K562 (cell line): ENCODE data around the gene DYNLT2B. TPM values are rescaled to one million over a fixed set of nuclear protein-coding genes. Genes with fewer than 3 reads are reported as not detected.

Experiments used
- ATAC-seq: fragments of 200-7000 bp; cut with Tn5 transposase; 3 replicates; pipeline ENCODE4 v1.9.1; 2020; ENCODE audit warnings: moderate library complexity
- BruUV-seq: library from RNA; stranded (reverse); fragments of 400-500 nt; replicated peaks from 2 replicates; lab custom pipeline; 2021; lab: Mats Ljungman, UMichigan
- CTCF ChIA-PET: fragments of 300-600 bp; formaldehyde crosslinking; extraction: SDS; loops from one replicate; lab custom pipeline; 2021; ENCODE audit warnings: low intra/inter-chr PET ratio; lab: Yijun Ruan, JAX
- POLR2A ChIA-PET: fragments of 300-600, 350-650 bp; sonication (Branson Sonifier 250); formaldehyde crosslinking; extraction: SDS; loops from one replicate; lab custom pipeline; 2021; ENCODE audit warnings: antibody characterized with exemption, inconsistent platforms; lab: Yijun Ruan, JAX
- DNase-seq, 4 experiments: peaks; one replicate each; pipeline versions ENCODE4 v3.0.0 to v3.0.0-alpha.2; 2011 to 2018; ENCODE audit warnings: low spot score in 3 of 4, mixed read lengths in 3 of 4; ENCODE audit errors: extremely low read depth in 1 of 4
- FAIRE-seq: peaks from 2 replicates; lab custom pipeline; 2011; peaks lifted over from hg19 to GRCh38; lab: Jason Lieb, UNC
- H2AFZ ChIP-seq: 2 replicates; pipeline ENCODE4 v1.6.0; 2011; ENCODE audit warnings: low read depth, low read length, control low read depth, inconsistent platforms
- H3K27ac ChIP-seq: fragments of 200-600 bp; 3 replicates; pipeline ENCODE4 v1.8.0; 2011; ENCODE audit warnings: low read depth, mild to moderate bottlenecking, control low read depth, inconsistent platforms, low read length, moderate library complexity, mixed read lengths; ENCODE audit errors: extremely low read depth
- H3K27me3 ChIP-seq, 2 experiments: fragments of 300-600 bp in 1 of 2; 2 replicates in 1 of 2; 3 replicates in 1 of 2; pipeline versions ENCODE4 v1.6.0 to v1.8.0; 2011; ENCODE audit warnings: inconsistent platforms in 2 of 2, low read length in 2 of 2, mild to moderate bottlenecking in 1 of 2, mixed read lengths in 1 of 2, moderate library complexity in 1 of 2; ENCODE audit not compliant: control insufficient read depth in 2 of 2, insufficient read depth in 2 of 2
- H3K36me3 ChIP-seq: fragments of 300-600 bp; 3 replicates; pipeline ENCODE4 v1.8.0; 2011; ENCODE audit warnings: mild to moderate bottlenecking, low read length, inconsistent platforms; ENCODE audit not compliant: control insufficient read depth, insufficient read depth
- H3K4me1 ChIP-seq, 2 experiments: fragments of 200-600 bp in 1 of 2; replicated peaks in 1 of 2; 2 replicates in 1 of 2; 3 replicates in 1 of 2; pipeline versions ENCODE4 v1.5.1 to v1.8.0; 2011; ENCODE audit warnings: inconsistent platforms in 2 of 2, low read length in 2 of 2, mild to moderate bottlenecking in 1 of 2, mixed read lengths in 1 of 2, moderate library complexity in 1 of 2; ENCODE audit not compliant: control insufficient read depth in 2 of 2, insufficient read depth in 2 of 2
- H3K4me2 ChIP-seq: 2 replicates; pipeline ENCODE4 v1.6.1; 2011; ENCODE audit warnings: low read length, control low read depth, inconsistent platforms, mixed read lengths; ENCODE audit not compliant: insufficient read depth
- H3K4me3 ChIP-seq: fragments of 200-600 bp; sonication (generic), shearing (Covaris generic); 2 replicates; pipeline ENCODE4 v1.5.1; 2016; ENCODE audit warnings: control low read depth, inconsistent platforms
- H3K79me2 ChIP-seq: fragments of 200-600 bp; 3 replicates; pipeline ENCODE4 v1.8.0; 2011; ENCODE audit warnings: low read length, inconsistent platforms; ENCODE audit not compliant: control insufficient read depth, insufficient read depth
- H3K9ac ChIP-seq, 2 experiments: 2 replicates each; pipeline versions ENCODE4 v1.6.0 to v1.6.1; 2011; ENCODE audit warnings: low read depth in 2 of 2, low read length in 2 of 2, control low read depth in 1 of 2, inconsistent platforms in 1 of 2, mild to moderate bottlenecking in 1 of 2, mixed read lengths in 1 of 2; ENCODE audit not compliant: insufficient read depth in 1 of 2
- H3K9me1 ChIP-seq: one replicate; pipeline ENCODE4 v1.6.0; 2011; ENCODE audit warnings: inconsistent platforms, mild to moderate bottlenecking, low read length, moderate library complexity; ENCODE audit not compliant: control insufficient read depth, insufficient read depth
- H3K9me3 ChIP-seq: replicated peaks from 2 replicates; pipeline ENCODE4 v1.5.1; 2011; ENCODE audit warnings: low read depth, low read length, inconsistent platforms; ENCODE audit not compliant: control insufficient read depth, insufficient read depth
- H4K20me1 ChIP-seq: replicated peaks from 2 replicates; pipeline ENCODE4 v1.6.1; 2011; ENCODE audit warnings: low read length, inconsistent platforms, mixed read lengths; ENCODE audit not compliant: control insufficient read depth, insufficient read depth
- CBFA2T2 ChIP-seq: fragments of 450-650 bp; conservative IDR thresholded peaks from 2 replicates; pipeline ENCODE4 v1.6.1; 2017; ENCODE audit warnings: mild to moderate bottlenecking
- GATAD2A ChIP-seq: fragments of 450-650 bp; IDR thresholded peaks from 2 replicates; pipeline ENCODE4 v1.6.1; 2017
- MAFK ChIP-seq: IDR thresholded peaks from 2 replicates; pipeline ENCODE4 v1.6.1; 2011; ENCODE audit warnings: low read length, improper control_type of control experiment
- MAZ ChIP-seq, 2 experiments: fragments of 450-650 bp in 1 of 2; sonication (generic) in 1 of 2; formaldehyde crosslinking; IDR thresholded peaks in 1 of 2; conservative IDR thresholded peaks in 1 of 2; 2 replicates each; pipeline versions ENCODE4 v1.4.0 to v1.5.0; 2020; ENCODE audit warnings: mild to moderate bottlenecking in 1 of 2, missing genetic modification reagents in 1 of 2
- MCM5 ChIP-seq: fragments of 450-650 bp; IDR thresholded peaks from 2 replicates; pipeline ENCODE4 v1.6.1; 2016; ENCODE audit warnings: low read depth
- MXD1 ChIP-seq: fragments of 250-450 bp; sonication (Bioruptor Pico); IDR thresholded peaks from 2 replicates; pipeline ENCODE4 v1.8.0; 2021; ENCODE audit warnings: borderline replicate concordance, mild to moderate bottlenecking, moderate library complexity; ENCODE audit not compliant: poor library complexity, severe bottlenecking
- OTX1 ChIP-seq: fragments of 450-650 bp; formaldehyde crosslinking; IDR thresholded peaks from 2 replicates; pipeline ENCODE4 v1.4.0; 2022; ENCODE audit warnings: mild to moderate bottlenecking
- PCBP1 ChIP-seq: fragments of 200-400 bp; formaldehyde crosslinking; IDR thresholded peaks from 2 replicates; pipeline ENCODE4 v1.6.1; 2018; ENCODE audit warnings: mild to moderate bottlenecking, low read depth, low read length; ENCODE audit not compliant: poor library complexity, severe bottlenecking
- PURB ChIP-seq: sonication (generic); formaldehyde crosslinking; IDR thresholded peaks from 2 replicates; pipeline ENCODE4 v1.9.0; 2021; ENCODE audit warnings: low read depth, mild to moderate bottlenecking, missing genetic modification reagents
- SMAD4 ChIP-seq: fragments of 250-450 bp; sonication (Bioruptor Pico); conservative IDR thresholded peaks from 2 replicates; pipeline ENCODE4 v1.8.0; 2021; ENCODE audit warnings: inconsistent platforms, mild to moderate bottlenecking, moderate library complexity
- SRSF9 ChIP-seq: fragments of 200-400 bp; formaldehyde crosslinking; IDR thresholded peaks from 2 replicates; pipeline ENCODE4 v1.6.1; 2017; ENCODE audit warnings: low read depth, low read length, borderline replicate concordance
- ZFPM2 ChIP-seq: fragments of 250-450 bp; sonication (Bioruptor Pico); IDR thresholded peaks from 2 replicates; pipeline ENCODE4 v1.5.1; 2022; ENCODE audit warnings: mild to moderate bottlenecking
- ZNF124 ChIP-seq: sonication (generic); formaldehyde crosslinking; IDR thresholded peaks from 2 replicates; pipeline ENCODE4 v1.8.1; 2022; ENCODE audit warnings: missing genetic modification reagents
- ZNF232 ChIP-seq: sonication (generic); formaldehyde crosslinking; IDR thresholded peaks from 2 replicates; pipeline ENCODE4 v1.8.0; 2022; ENCODE audit warnings: mild to moderate bottlenecking, missing genetic modification reagents
- WGBS: fragments of 100-300 bp; shearing (Covaris generic); methylation state at CpG from one replicate; pipeline ENCODE4 v1.1.6; 2016; ENCODE audit warnings: low coverage, mixed read lengths; ENCODE audit not compliant: insufficient coverage; ENCODE audit errors: missing lambda C conversion rate; 5-methylcytosine and 5-hydroxymethylcytosine counted together
- in situ Hi-C: fragments of 300-500 bp; cut with MboI; formaldehyde crosslinking; loops from 4 replicates; pipeline ENCODE4 v1.15.0; 2018; ENCODE audit warnings: inconsistent platforms, mixed read lengths
- intact Hi-C: fragments of 100-400 bp; cut with micrococcal nuclease; formaldehyde crosslinking; loops from 2 replicates; pipeline ENCODE4 v1.14.2; 2022
- polyA plus RNA-seq, 8 experiments: library from polyadenylated mRNA; depleted of rRNA in 4 of 8; stranded (reverse) in 5 of 8; unstranded in 3 of 8; fragments of >200 nt; fragmentation: Nextera tagmentation in 2 of 8; fragmentation: Illumina TruSeq in 1 of 8; extraction: Ambion mirVana in 2 of 8; extraction: Trizol in 1 of 8; gene quantifications; 2 replicates each; pipeline versions ENCODE4 v1.2.1 to v1.2.3, GENCODE V29; 2011 to 2014; ENCODE audit warnings: inconsistent platforms in 1 of 8, missing spikeins in 1 of 8
- total RNA-seq, 7 experiments: library from RNA; depleted of rRNA in 6 of 7; stranded (reverse); fragments of >200 nt in 6 of 7; fragmentation: Illumina TruSeq in 2 of 7; extraction: Trizol in 2 of 7; gene quantifications; 2 replicates each; pipeline versions ENCODE4 v1.2.1 to v1.2.3, GENCODE V29; 2011 to 2021; ENCODE audit warnings: low replicate concordance in 1 of 7
- TF ChIP-seq, protein P1 (sequence below), 2 experiments: fragments of 450-650 bp; IDR thresholded peaks; 2 replicates each; pipeline ENCODE4 v1.6.1; 2016
- TF ChIP-seq, protein P2 (sequence below): fragments of 250-450 bp; sonication (Bioruptor Pico); IDR thresholded peaks from 2 replicates; pipeline ENCODE4 v1.8.0; 2021; ENCODE audit warnings: mild to moderate bottlenecking, moderate library complexity
- TF ChIP-seq, protein P3 (sequence below): fragments of 250-450 bp; sonication (Bioruptor Pico); IDR thresholded peaks from 2 replicates; pipeline ENCODE4 v1.5.0; 2022; ENCODE audit warnings: mild to moderate bottlenecking

DYNLT2B gene
- total and polyA plus RNA-seq, 9 of the 15 experiments (the other 6 are each of a cell fraction or from before 2014, with no cell fraction given), result 6.5 to 19.9 (median 8.7) TPM

- in situ Hi-C loops (no loop called here), intact Hi-C loops (no loop called here)
- H3K4me2 ChIP-seq, result no peak overlapping the region
- 83% methylated on average over 4 of the region's 4 CpGs for WGBS
- no peak overlapping the region for H3K27ac ChIP-seq
- BruUV-seq, result no TSS peak
- ChIA-PET POLR2A (no interaction called here), CTCF (interaction anchor here (0.6 kb wide), 1 partner anchor 141 kb away, joined by 3 read pairs; no protein-coding TSS in a partner anchor)
- H2AFZ ChIP-seq, result no peak overlapping the region
- peaks cover 47% of the 10 kb centered on the region; the same call in 2 of the 3 replicates for H3K36me3 ChIP-seq
- H3K9me1 ChIP-seq, result no peaks in the 10 kb centered on the region
- peak; percentile 66 for FAIRE-seq
- no peaks in the 10 kb centered on the region for H3K4me1 ChIP-seq
- no peak for ATAC-seq
- DNase-seq, result no peak
- H3K9ac ChIP-seq, result no peak overlapping the region
- H3K4me3 ChIP-seq, result no peak overlapping the region
- H3K27me3 ChIP-seq, result no peaks in the 10 kb centered on the region
- no peaks in the 10 kb centered on the region; the same call in 1 of the 2 replicates for H4K20me1 ChIP-seq
- no peaks in the 10 kb centered on the region for H3K79me2 ChIP-seq
- H3K9me3 ChIP-seq, result no peaks in the 10 kb centered on the region
- TF ChIP-seq MAFK, result no peak
- TF ChIP-seq ZNF124 (CRISPR knock-in tag), result no peak
- TF ChIP-seq SMAD4, result no peak
- TF ChIP-seq PCBP1, result no peak
- no peak for TF ChIP-seq MAZ (CRISPR knock-in tag; conservative IDR thresholded peaks at IDR 0.05 in 1 of 2, IDR thresholded peaks at IDR 0.05 in 1 of 2)
- TF ChIP-seq ZFPM2 (CRISPR knock-in tag), result no peak
- no peak for TF ChIP-seq MXD1 (CRISPR knock-in tag)
- TF ChIP-seq, protein P1, sequence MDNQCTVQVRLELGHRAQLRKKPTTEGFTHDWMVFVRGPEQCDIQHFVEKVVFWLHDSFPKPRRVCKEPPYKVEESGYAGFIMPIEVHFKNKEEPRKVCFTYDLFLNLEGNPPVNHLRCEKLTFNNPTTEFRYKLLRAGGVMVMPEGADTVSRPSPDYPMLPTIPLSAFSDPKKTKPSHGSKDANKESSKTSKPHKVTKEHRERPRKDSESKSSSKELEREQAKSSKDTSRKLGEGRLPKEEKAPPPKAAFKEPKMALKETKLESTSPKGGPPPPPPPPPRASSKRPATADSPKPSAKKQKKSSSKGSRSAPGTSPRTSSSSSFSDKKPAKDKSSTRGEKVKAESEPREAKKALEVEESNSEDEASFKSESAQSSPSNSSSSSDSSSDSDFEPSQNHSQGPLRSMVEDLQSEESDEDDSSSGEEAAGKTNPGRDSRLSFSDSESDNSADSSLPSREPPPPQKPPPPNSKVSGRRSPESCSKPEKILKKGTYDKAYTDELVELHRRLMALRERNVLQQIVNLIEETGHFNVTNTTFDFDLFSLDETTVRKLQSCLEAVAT (IDR thresholded peaks at IDR 0.05), result no peak
- TF ChIP-seq MCM5, result no peak
- TF ChIP-seq, protein P2, sequence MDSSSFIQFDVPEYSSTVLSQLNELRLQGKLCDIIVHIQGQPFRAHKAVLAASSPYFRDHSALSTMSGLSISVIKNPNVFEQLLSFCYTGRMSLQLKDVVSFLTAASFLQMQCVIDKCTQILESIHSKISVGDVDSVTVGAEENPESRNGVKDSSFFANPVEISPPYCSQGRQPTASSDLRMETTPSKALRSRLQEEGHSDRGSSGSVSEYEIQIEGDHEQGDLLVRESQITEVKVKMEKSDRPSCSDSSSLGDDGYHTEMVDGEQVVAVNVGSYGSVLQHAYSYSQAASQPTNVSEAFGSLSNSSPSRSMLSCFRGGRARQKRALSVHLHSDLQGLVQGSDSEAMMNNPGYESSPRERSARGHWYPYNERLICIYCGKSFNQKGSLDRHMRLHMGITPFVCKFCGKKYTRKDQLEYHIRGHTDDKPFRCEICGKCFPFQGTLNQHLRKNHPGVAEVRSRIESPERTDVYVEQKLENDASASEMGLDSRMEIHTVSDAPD (CRISPR knock-in tag), result no peak
- TF ChIP-seq SRSF9, result no peak
- TF ChIP-seq PURB (CRISPR knock-in tag), result no peak
- no peak for TF ChIP-seq GATAD2A
- TF ChIP-seq CBFA2T2, result no peak
- TF ChIP-seq ZNF232 (CRISPR knock-in tag), result no peak
- TF ChIP-seq OTX1, result no peak
- TF ChIP-seq, protein P3, sequence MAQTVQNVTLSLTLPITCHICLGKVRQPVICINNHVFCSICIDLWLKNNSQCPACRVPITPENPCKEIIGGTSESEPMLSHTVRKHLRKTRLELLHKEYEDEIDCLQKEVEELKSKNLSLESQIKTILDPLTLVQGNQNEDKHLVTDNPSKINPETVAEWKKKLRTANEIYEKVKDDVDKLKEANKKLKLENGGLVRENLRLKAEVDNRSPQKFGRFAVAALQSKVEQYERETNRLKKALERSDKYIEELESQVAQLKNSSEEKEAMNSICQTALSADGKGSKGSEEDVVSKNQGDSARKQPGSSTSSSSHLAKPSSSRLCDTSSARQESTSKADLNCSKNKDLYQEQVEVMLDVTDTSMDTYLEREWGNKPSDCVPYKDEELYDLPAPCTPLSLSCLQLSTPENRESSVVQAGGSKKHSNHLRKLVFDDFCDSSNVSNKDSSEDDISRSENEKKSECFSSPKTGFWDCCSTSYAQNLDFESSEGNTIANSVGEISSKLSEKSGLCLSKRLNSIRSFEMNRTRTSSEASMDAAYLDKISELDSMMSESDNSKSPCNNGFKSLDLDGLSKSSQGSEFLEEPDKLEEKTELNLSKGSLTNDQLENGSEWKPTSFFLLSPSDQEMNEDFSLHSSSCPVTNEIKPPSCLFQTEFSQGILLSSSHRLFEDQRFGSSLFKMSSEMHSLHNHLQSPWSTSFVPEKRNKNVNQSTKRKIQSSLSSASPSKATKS (CRISPR knock-in tag), result no peak
Measured at GRCh38 chr3:196365736-196366135, 47.7 kb upstream of the DYNLT2B start.
